Smooth muscle cell (in vitro differentiated cells): ENCODE results near the gene BRF1. TPM values are rescaled to one million over a fixed set of nuclear protein-coding genes. Genes with fewer than 3 reads are reported as not detected.

Experiments
- DNase-seq: peaks from one replicate; lab custom pipeline; 2025; ENCODE audit not compliant: unreplicated experiment; lab: John Stamatoyannopoulos, UW
- H2AFZ ChIP-seq: fragments of 200-600 bp; sonication (generic); 2 replicates; pipeline ENCODE4 v1.6.0; 2016; ENCODE audit warnings: antibody characterized with exemption, low read depth, mild to moderate bottlenecking
- H3F3A ChIP-seq: fragments of 200-600 bp; sonication (generic); 2 replicates; pipeline ENCODE4 v1.6.0; 2017; ENCODE audit warnings: antibody characterized with exemption, low read depth
- H3K27ac ChIP-seq: fragments of 200-600 bp; sonication (generic); 2 replicates; pipeline ENCODE4 v1.5.1; 2016; ENCODE audit warnings: low read depth, mild to moderate bottlenecking
- H3K27me3 ChIP-seq: fragments of 200-600 bp; sonication (generic); 2 replicates; pipeline ENCODE4 v1.6.1; 2016; ENCODE audit warnings: low read depth, mild to moderate bottlenecking
- H3K36me3 ChIP-seq: fragments of 200-600 bp; sonication (generic); 2 replicates; pipeline ENCODE4 v1.5.1; 2016; ENCODE audit warnings: low read depth
- H3K4me1 ChIP-seq: fragments of 200-600 bp; sonication (generic); 2 replicates; pipeline ENCODE4 v1.5.1; 2016; ENCODE audit warnings: low read depth
- H3K4me2 ChIP-seq: fragments of 200-600 bp; sonication (generic); 2 replicates; pipeline ENCODE4 v1.6.0; 2016; ENCODE audit warnings: mild to moderate bottlenecking
- H3K4me3 ChIP-seq: fragments of 200-600 bp; sonication (generic); 2 replicates; pipeline ENCODE4 v1.5.1; 2016; ENCODE audit warnings: mild to moderate bottlenecking
- H3K79me2 ChIP-seq: fragments of 200-600 bp; sonication (generic); 2 replicates; pipeline ENCODE4 v1.6.0; 2016; ENCODE audit warnings: low read depth, mild to moderate bottlenecking
- H3K9ac ChIP-seq: fragments of 200-600 bp; sonication (generic); 2 replicates; pipeline ENCODE4 v1.6.0; 2016; ENCODE audit warnings: low read depth
- H3K9me3 ChIP-seq: fragments of 200-600 bp; sonication (generic); replicated peaks from 2 replicates; pipeline ENCODE4 v1.5.1; 2016; ENCODE audit warnings: low read depth
- H4K20me1 ChIP-seq: fragments of 200-600 bp; sonication (generic); 2 replicates; pipeline ENCODE4 v1.6.0; 2016; ENCODE audit warnings: low read depth
- CTCF ChIP-seq: fragments of 200-600 bp; sonication (generic); IDR thresholded peaks from 2 replicates; pipeline ENCODE4 v1.5.1; 2017; ENCODE audit warnings: borderline replicate concordance, mild to moderate bottlenecking, antibody characterized with exemption; ENCODE audit not compliant: insufficient read depth, poor library complexity, severe bottlenecking
- WGBS: methylation state at CpG from one replicate; pipeline ENCODE4 v1.1.7; 2016; ENCODE audit warnings: low lambda C conversion rate; 5-methylcytosine and 5-hydroxymethylcytosine counted together
- polyA plus RNA-seq: library from polyadenylated mRNA; unstranded; fragments of >200 nt; fragmentation: Nextera tagmentation; extraction: Ambion mirVana; gene quantifications from 2 replicates; pipeline ENCODE4 v1.2.1, GENCODE V29; 2016
- total RNA-seq: library from RNA; depleted of rRNA; stranded (reverse); fragments of >200 nt; gene quantifications from 2 replicates; pipeline ENCODE4 v1.2.3, GENCODE V29; 2014

Gene BRF1
- total and polyA plus RNA-seq, 2 experiments from 2014 or later: 12.5 to 15.9 TPM

- no peaks in the 10 kb centered on the region for H3F3A ChIP-seq
- H3K4me1 ChIP-seq: peaks cover 14% of the 10 kb centered on the region
- no peaks in the 10 kb centered on the region for H3K9me3 ChIP-seq
- no peak overlapping the region for H3K4me2 ChIP-seq
- no peaks in the 10 kb centered on the region for H3K36me3 ChIP-seq
- H3K27ac ChIP-seq: no peak overlapping the region
- peaks cover 34% of the 10 kb centered on the region for H3K27me3 ChIP-seq
- 81% methylated on average over 26 of the region's 29 CpGs for WGBS
- no peaks in the 10 kb centered on the region for H3K79me2 ChIP-seq
- TF ChIP-seq CTCF: no peak
- DNase-seq: no peak
- no peak overlapping the region for H2AFZ ChIP-seq
- H3K9ac ChIP-seq: no peak overlapping the region
- H3K4me3 ChIP-seq: no peak overlapping the region
- no peaks in the 10 kb centered on the region for H4K20me1 ChIP-seq
These were observed 107.7 kb downstream of the BRF1 start for GRCh38 chr14:105192866-105193731.

GRCh38 chr14:105187935-105188524 is 112.8 kb downstream of the BRF1 start:
- Histone ChIP-seq H3K27me3 (no peaks in the 10 kb centered on the region), H3K9me3 (no peaks in the 10 kb centered on the region), H3K79me2 (no peaks in the 10 kb centered on the region), H3F3A (no peaks in the 10 kb centered on the region), H2AFZ (no peak overlapping the region), H3K9ac (no peak overlapping the region), H3K36me3 (no peaks in the 10 kb centered on the region), H3K4me3 (no peak overlapping the region), H3K4me1 (no peaks in the 10 kb centered on the region), H3K4me2 (no peak overlapping the region), H4K20me1 (no peaks in the 10 kb centered on the region), H3K27ac (no peak overlapping the region)
- no peak for DNase-seq
- TF ChIP-seq CTCF: no peak
- WGBS: 79% methylated on average over 14 of the region's 14 CpGs

GRCh38 chr14:105187116-105187515 is 113.7 kb downstream of the BRF1 start:
- H3K9ac ChIP-seq: no peak overlapping the region
- no peak overlapping the region for H2AFZ ChIP-seq
- DNase-seq: no peak
- H3K27me3 ChIP-seq: no peaks in the 10 kb centered on the region
- no peaks in the 10 kb centered on the region for H3K4me1 ChIP-seq
- H3K4me3 ChIP-seq: no peak overlapping the region
- no peaks in the 10 kb centered on the region for H3K79me2 ChIP-seq
- whole genome bisulfite sequencing: 88% methylated on average over 3 of the region's 4 CpGs
- no peak overlapping the region for H3K27ac ChIP-seq
- H3K4me2 ChIP-seq: no peak overlapping the region
- H3F3A ChIP-seq: no peaks in the 10 kb centered on the region
- no peak for TF ChIP-seq CTCF
- no peaks in the 10 kb centered on the region for H3K9me3 ChIP-seq
- H4K20me1 ChIP-seq: no peaks in the 10 kb centered on the region
- no peaks in the 10 kb centered on the region for H3K36me3 ChIP-seq
